Myocyte (in vitro differentiated cells): ENCODE measurements around the gene COA8. TPM values are rescaled to one million over a fixed set of nuclear protein-coding genes. Genes with fewer than 3 reads are reported as not detected.
A peak's percentile ranks its signal among the peaks of the same experiment; 100 is the strongest.

ENCODE experiments used
- DNase-seq: peaks from one replicate; pipeline ENCODE4 v3.0.0-alpha.2; 2012; ENCODE audit warnings: low read depth
- total RNA-seq: library from RNA; depleted of rRNA; stranded (reverse); fragments of >200 nt; gene quantifications from 2 replicates; pipeline ENCODE4 v1.2.3, GENCODE V29; 2014

Gene COA8
- total RNA-seq, 1 donor from 2014 or later: 66.5 TPM

DNA sequence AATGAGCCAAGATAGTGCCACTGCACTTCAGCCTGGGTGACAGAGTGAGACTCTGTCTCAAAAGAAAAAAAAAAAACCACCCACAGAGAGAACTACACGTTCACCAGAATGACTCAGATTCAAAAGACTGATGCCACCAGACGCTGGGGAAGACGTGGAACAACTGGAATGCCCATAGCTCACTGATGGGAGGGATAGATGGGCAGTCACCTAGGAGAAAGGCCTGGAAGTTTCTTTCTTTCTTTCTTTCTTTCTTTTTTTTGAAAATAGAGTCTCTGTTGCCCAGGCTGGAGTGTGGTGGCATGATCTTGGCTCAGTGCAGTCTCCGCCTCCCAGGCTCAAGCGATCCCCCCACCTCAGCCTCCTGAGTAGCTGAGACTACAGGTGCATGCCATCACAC is 56.3 kb downstream of the COA8 start:
- peak; percentile 68 for DNase-seq

DNA sequence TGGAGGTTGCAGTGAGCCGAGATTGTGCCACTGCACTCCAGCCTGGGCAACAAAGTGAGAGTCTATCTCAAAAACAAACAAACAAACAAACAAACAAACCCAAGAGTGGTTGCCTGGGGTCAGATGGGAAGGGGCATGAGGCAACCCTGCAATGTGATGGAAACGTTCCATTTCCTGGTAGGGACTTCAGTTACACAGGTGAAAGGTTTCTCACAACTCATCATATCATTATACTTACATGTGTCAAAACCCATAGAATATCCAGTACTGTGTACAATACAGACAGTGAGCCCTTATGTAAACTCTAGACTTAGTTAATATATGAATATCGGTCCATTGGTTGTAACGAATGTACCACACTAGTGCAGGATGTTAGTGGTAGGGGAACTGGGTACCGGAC is 59.1 kb downstream of the COA8 start:
- no peak for DNase-seq

DNA sequence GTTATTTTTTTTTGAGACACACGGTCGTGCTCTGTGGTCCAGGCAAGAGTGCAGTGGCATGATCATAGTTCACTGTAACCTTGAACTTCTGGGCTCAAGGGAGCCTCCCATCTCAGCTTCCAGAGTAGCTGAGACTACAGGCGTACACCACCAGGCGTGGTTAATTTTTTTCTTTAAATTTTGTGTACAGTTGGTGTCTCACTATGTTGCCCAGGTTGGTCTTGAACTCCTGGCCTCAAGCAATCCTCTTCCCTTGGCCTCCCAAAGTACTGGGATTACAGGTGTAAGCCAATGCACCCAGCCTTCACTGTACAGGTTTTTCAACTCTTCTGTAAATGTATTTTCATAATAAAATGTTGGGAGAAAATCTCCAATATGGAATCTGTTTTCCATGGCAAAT is 60.5 kb downstream of the COA8 start:
- DNase-seq: no peak

DNA sequence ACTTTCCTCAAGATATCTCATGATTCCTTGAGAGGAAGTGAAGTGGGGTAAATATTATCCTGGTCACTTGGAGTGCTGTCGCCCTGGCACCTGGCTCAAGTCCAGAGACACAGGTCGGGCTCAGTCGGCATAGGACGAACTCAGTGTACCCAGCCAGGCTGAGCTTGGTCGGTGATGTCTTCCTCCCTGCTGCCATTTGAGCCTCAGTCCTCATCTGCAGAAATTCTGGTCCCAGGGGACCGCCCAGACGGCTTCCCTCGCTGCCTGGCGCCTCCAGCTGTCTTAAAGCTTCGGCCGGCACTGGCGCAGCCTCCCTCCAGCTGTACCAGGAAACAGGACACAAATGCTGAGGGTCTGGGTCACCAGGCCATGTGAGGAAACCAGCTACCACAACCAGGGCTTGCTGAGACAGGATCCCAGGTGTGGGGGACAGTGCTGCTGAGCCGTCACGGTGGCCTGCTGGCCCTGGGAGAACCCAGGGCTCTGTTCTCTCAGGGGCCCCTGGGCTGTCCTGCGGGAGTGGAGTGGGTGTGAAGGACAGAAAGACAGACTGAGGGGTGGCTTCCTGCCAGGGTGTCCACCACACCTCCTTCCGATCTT is 61.2 kb downstream of the COA8 start:
- DNase-seq: peak; percentile 79

- DNase-seq: peak; percentile 92
These were observed 62.1 kb downstream of the COA8 start for GRCh38 chr14:103624860-103625259.

GRCh38 chr14:103625356-103626095 is 62.8 kb downstream of the COA8 start:
- DNase-seq: peak; percentile 64

GRCh38 chr14:103626146-103626850 is 63.5 kb downstream of the COA8 start:
- peak; percentile 91 for DNase-seq

DNA sequence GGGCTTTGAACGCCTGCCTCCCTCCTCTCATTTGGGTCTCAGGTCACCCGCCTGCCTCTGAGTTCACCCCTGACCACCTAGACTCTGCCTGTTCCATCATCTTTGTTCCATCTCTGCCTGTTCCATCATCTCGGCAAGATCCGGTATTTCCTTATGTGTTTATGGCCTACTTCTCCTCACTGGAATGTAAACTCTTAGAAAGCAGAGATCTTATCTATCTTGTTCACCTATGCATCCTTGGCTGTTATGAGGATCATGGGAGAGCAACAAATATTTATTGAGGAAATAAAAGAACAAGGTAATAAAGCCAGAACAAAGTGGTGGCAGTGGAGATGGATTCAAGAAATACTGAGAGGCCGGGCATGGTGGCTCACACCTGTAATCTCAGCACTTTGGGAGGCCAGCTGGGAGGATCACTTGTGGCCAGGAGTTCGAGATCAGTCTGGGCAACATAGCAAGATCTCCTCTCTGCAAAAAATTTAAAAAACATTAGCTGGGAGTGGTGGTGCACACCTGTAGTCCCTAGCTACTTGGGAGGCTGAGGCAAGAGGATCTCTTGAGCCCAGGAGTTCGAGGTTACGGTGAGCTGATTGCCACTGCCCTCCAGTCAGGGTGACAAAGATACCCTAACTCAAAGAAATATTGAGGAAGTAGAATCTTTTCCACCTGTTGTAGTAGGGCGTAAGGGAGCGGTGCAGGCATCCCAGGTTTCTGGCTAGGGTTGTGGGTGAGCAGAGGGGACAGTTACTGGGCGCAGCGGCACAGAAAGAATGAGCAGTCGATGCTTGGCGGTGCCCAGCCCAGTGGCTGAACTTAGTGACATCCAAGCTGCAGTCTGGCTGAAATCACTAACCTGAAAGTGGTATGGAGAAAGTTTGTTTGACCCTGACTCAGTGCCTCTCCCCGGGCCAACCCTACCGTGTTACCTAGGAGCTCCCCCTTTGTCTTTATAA is 64.6 kb downstream of the COA8 start:
- no peak for DNase-seq

GRCh38 chr14:103628221-103628683 is 65.5 kb downstream of the COA8 start:
- peak; percentile 87 for DNase-seq

DNA sequence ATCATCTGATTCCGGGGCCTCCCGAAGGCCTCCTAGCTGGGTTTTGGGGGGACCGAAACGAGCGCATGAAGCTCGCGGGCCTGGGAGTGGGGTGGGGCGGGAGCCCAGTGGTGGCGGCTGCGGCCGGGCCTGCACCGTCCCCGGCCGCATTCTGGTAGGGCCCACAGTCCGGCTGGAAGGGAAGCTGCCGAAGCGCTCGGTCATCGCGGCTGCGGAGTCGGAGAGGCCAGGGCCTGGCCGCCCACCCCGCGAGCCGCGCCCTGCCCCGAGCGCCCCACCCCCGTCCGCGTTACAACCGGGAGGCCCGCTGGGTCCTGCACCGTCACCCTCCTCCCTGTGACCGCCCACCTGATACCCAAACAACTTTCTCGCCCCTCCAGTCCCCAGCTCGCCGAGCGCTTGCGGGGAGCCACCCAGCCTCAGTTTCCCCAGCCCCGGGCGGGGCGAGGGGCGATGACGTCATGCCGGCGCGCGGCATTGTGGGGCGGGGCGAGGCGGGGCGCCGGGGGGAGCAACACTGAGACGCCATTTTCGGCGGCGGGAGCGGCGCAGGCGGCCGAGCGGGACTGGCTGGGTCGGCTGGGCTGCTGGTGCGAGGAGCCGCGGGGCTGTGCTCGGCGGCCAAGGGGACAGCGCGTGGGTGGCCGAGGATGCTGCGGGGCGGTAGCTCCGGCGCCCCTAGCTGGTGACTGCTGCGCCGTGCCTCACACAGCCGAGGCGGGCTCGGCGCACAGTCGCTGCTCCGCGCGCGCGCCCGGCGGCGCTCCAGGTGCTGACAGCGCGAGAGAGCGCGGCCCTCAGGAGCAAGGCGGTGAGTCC is 66.1 kb downstream of the COA8 start, which contains the start of gene KLC1:
Gene KLC1 (plus strand): TSS at position 528 of the 819 bp plus-strand sequence. CDS start 25,354 bp downstream, outside the sequence.
- DNase-seq: peak; percentile 86

DNA sequence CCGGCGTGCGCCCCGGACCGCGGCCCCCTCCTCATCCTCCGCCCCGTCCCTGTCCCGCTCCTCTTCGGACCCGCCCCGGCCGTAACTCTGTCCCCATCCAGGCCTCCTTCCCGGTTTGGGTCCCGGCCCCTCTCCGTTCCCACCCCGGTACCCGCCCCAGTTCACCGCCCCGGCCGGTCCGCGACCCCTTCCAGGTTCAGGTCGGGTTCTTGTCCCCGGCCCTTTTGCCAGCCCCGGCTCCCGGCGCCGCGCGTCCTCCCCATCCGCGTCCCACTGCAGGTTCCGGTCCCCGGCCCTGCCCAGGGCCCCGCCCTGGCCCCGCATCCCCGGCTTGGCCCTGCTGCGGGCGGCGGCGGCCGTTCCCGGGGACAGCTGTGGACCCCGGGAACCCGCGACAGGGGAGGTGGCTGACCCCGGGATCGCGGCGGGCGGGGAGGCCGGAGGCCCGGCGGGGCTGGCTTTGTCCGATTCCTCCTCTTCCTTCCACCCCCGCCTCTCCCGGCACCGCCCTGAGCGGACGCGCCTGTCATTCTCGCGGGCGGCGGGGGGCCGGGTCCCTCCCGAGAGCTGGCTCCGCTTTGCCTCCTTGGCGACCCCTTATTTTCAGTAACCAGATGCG is 66.9 kb downstream of the COA8 start:
- peak; percentile 62 for DNase-seq

DNA sequence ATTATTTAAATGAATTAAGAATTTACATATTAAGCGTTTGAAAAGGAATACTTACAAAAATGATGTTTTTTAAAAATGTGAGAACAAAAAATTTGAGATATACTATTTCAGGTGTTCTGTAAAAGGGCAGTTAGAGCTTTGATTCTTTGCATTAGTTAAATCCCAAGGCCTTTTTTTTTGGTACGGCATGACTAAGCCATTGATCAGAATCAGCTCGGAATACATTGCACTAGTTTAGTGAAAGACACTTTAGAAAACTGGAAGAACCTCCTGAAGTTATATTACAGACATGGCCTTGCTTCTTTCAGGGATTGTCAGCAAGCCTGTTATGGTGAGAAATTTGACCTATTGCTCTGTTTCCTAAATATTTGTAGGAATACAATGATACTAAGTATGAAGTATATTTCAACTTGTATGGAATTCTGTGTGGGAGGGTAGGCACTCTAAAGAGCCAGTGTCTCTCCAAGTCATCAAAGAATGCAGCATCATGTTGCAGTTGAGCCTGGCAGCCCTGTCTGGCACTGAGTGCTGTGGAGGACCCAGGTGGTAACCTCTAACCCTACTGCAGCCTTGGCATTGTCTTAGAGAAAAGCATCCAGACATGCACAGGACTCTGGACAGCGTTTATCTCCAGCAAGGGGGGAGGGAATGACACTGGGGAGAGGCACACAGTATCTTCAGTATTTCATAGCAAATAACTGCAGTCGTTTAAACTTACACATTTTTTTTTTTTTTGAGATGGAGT is 67.8 kb downstream of the COA8 start:
- DNase-seq: peak; percentile 43

GRCh38 chr14:103633391-103633790 is 70.6 kb downstream of the COA8 start:
- no peak for DNase-seq

DNA sequence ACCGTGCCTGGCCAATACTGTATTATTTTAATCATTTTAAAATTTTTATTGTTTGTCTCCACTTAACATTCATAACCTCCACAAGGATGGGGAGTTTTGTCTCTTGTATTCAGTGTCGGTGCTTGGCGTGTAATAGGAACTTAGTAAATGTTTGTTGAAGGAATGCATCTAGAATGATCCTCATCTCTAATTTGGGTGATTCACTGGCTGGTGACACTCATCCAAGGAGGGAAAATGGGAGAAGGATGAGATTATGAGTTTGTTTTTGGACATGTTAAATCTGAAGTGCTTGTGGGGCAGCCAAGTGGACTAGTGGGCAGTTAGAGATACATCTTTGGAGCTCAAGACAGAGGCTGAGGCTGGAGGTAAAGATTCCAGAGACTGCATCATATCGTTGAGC is 71.4 kb downstream of the COA8 start:
- DNase-seq: no peak

GRCh38 chr14:103638594-103638993 is 75.8 kb downstream of the COA8 start:
- DNase-seq: no peak
